MM.1S (cell line): ENCODE results near the gene NFKBIZ.

Experiments
- DNase-seq: peaks from one replicate; pipeline ENCODE4 v3.0.0-alpha.2; 2015
- H2AFZ ChIP-seq: fragments of 300-600 bp; sonication (generic); 2 replicates; pipeline ENCODE4 v1.6.0; 2016; ENCODE audit warnings: antibody characterized with exemption, low read length
- H3F3A ChIP-seq: fragments of 300-600 bp; sonication (generic); 2 replicates; pipeline ENCODE4 v1.6.1; 2016; ENCODE audit warnings: mild to moderate bottlenecking, antibody characterized with exemption, low read length, moderate library complexity, mixed read lengths; ENCODE audit not compliant: insufficient read depth
- H3K27ac ChIP-seq: fragments of 300-600 bp; sonication (generic); 2 replicates; pipeline ENCODE4 v1.5.1; 2016; ENCODE audit warnings: mild to moderate bottlenecking, low read length
- H3K27me3 ChIP-seq: fragments of 300-600 bp; sonication (generic); replicated peaks from 2 replicates; pipeline ENCODE4 v1.6.0; 2016; ENCODE audit warnings: low read length; ENCODE audit not compliant: insufficient read depth
- H3K36me3 ChIP-seq: fragments of 300-600 bp; sonication (generic); replicated peaks from 2 replicates; pipeline ENCODE4 v1.6.1; 2016; ENCODE audit warnings: mild to moderate bottlenecking, low read length, mixed read lengths; ENCODE audit not compliant: insufficient read depth
- H3K4me1 ChIP-seq: fragments of 300-600 bp; sonication (generic); 2 replicates; pipeline ENCODE4 v1.6.1; 2016; ENCODE audit warnings: low read length, mixed read lengths
- H3K4me2 ChIP-seq: fragments of 300-600 bp; sonication (generic); 2 replicates; pipeline ENCODE4 v1.6.0; 2016; ENCODE audit warnings: low read depth, low read length
- H3K4me3 ChIP-seq: fragments of 300-600 bp; sonication (generic); 2 replicates; pipeline ENCODE4 v1.5.1; 2016; ENCODE audit warnings: low read length, mixed read lengths
- H3K79me2 ChIP-seq: fragments of 300-600 bp; sonication (generic); 2 replicates; pipeline ENCODE4 v1.6.1; 2016; ENCODE audit warnings: mixed run types, low read length, mixed read lengths
- H3K9ac ChIP-seq: fragments of 300-600 bp; sonication (generic); 2 replicates; pipeline ENCODE4 v1.6.1; 2016; ENCODE audit warnings: low read length, mixed read lengths
- H3K9me2 ChIP-seq: fragments of 300-600 bp; sonication (generic); replicated peaks from 2 replicates; pipeline ENCODE4 v1.6.1; 2016; ENCODE audit warnings: mild to moderate bottlenecking, low read length, mixed read lengths; ENCODE audit not compliant: insufficient read depth
- H3K9me3 ChIP-seq: fragments of 300-600 bp; sonication (generic); replicated peaks from 2 replicates; pipeline ENCODE4 v1.6.1; 2016; ENCODE audit warnings: mild to moderate bottlenecking, low read length, mixed read lengths; ENCODE audit not compliant: insufficient read depth
- H4K20me1 ChIP-seq: fragments of 300-600 bp; sonication (generic); 2 replicates; pipeline ENCODE4 v1.6.1; 2016; ENCODE audit warnings: mild to moderate bottlenecking, low read length, moderate library complexity, mixed read lengths; ENCODE audit not compliant: insufficient read depth
- EZH2 ChIP-seq: fragments of 300-600 bp; sonication (generic); optimal IDR thresholded peaks from 2 replicates; pipeline ENCODE3; 2017; ENCODE audit warnings: low read depth, mild to moderate bottlenecking, antibody characterized with exemption, low read length, mixed read lengths
- EZH2phosphoT487 ChIP-seq: fragments of 300-600 bp; sonication (generic); IDR thresholded peaks from 2 replicates; pipeline ENCODE4 v1.6.1; 2018; ENCODE audit warnings: antibody characterized with exemption, low read length
- TF ChIP-seq, protein P1 (sequence below): fragments of 300-600 bp; sonication (generic); IDR thresholded peaks from 2 replicates; pipeline ENCODE4 v1.5.1; 2016; ENCODE audit warnings: antibody characterized with exemption, low read length, mixed read lengths

Gene NFKBIZ

DNA sequence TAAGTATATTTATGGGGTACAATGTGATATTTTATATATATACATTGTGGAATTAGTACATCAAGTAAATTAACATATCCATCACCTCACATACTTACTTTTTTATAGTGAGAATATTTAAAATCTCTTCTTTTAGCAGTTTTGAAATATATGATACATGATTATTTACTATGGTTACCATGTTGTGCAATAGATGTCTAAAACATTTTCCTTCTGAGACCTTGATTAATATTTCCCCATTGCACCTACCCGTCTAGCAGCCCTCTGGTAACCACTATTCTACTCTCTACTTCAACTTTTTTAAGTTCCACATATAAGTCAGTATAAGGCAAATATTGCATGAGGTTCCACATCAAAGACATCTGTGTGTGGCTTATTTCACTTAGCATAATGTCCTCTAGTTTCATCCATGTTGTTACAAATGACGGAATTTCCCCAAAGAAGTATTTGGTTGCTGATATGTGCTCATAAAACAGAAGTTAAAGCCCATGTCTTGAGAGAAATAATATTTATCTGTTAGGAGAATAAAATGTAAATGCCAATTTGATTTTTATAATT is 29.6 kb upstream of the NFKBIZ start:
- peaks cover 1% of the 10 kb centered on the region; the same call in 1 of the 2 replicates for H3F3A ChIP-seq

DNA sequence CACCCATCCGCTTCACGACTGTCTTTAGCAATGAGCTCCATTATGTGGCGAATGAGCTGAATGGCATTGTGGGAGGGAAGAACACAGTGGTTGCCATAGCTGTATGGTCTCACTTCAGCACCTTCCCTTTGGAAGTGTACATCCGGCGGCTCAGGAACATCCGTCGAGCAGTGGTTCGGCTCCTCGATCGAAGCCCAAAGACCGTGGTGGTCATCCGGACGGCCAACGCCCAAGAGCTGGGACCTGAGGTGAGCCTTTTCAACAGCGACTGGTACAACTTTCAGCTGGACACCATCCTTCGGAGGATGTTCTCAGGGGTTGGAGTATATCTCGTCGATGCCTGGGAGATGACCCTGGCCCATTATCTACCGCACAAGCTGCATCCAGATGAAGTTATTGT is 27.8 kb upstream of the NFKBIZ start:
- no peak overlapping the region for H3K27ac ChIP-seq
- no peak for DNase-seq
- no peak overlapping the region for H3K4me2 ChIP-seq
- no peak overlapping the region for H3K4me3 ChIP-seq
- peaks cover 15% of the 10 kb centered on the region for H3K36me3 ChIP-seq
- TF ChIP-seq, protein P1, sequence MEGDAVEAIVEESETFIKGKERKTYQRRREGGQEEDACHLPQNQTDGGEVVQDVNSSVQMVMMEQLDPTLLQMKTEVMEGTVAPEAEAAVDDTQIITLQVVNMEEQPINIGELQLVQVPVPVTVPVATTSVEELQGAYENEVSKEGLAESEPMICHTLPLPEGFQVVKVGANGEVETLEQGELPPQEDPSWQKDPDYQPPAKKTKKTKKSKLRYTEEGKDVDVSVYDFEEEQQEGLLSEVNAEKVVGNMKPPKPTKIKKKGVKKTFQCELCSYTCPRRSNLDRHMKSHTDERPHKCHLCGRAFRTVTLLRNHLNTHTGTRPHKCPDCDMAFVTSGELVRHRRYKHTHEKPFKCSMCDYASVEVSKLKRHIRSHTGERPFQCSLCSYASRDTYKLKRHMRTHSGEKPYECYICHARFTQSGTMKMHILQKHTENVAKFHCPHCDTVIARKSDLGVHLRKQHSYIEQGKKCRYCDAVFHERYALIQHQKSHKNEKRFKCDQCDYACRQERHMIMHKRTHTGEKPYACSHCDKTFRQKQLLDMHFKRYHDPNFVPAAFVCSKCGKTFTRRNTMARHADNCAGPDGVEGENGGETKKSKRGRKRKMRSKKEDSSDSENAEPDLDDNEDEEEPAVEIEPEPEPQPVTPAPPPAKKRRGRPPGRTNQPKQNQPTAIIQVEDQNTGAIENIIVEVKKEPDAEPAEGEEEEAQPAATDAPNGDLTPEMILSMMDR = no peak
- no peak for TF ChIP-seq EZH2phosphoT487
- no peak overlapping the region for H3K9ac ChIP-seq
- H3K79me2 ChIP-seq = peaks cover 85% of the 10 kb centered on the region
- no peaks in the 10 kb centered on the region for H3K9me3 ChIP-seq
- no peaks in the 10 kb centered on the region for H3K27me3 ChIP-seq
- H2AFZ ChIP-seq = no peak overlapping the region
- peaks cover 10% of the 10 kb centered on the region for H3K4me1 ChIP-seq
- peaks cover 16% of the 10 kb centered on the region for H3F3A ChIP-seq
- peaks cover 4% of the 10 kb centered on the region for H4K20me1 ChIP-seq
- no peaks in the 10 kb centered on the region for H3K9me2 ChIP-seq

More for the DNA sequence above, 29.6 kb upstream of the NFKBIZ start:
- H3K9ac ChIP-seq = no peak overlapping the region
- H3K4me1 ChIP-seq = no peaks in the 10 kb centered on the region
- no peak overlapping the region for H3K27ac ChIP-seq
- no peak for DNase-seq
- no peaks in the 10 kb centered on the region for H3K9me3 ChIP-seq
- peaks cover 83% of the 10 kb centered on the region for H3K79me2 ChIP-seq
- H3K4me3 ChIP-seq = no peak overlapping the region
- H3K27me3 ChIP-seq = no peaks in the 10 kb centered on the region
- H3K9me2 ChIP-seq = no peaks in the 10 kb centered on the region
- no peak overlapping the region for H2AFZ ChIP-seq
- H4K20me1 ChIP-seq = no peaks in the 10 kb centered on the region
- H3K36me3 ChIP-seq = peaks cover 15% of the 10 kb centered on the region
- TF ChIP-seq, protein P1 = no peak
- TF ChIP-seq EZH2phosphoT487 = no peak
- TF ChIP-seq EZH2 = no peak
- H3K4me2 ChIP-seq = no peak overlapping the region

DNA sequence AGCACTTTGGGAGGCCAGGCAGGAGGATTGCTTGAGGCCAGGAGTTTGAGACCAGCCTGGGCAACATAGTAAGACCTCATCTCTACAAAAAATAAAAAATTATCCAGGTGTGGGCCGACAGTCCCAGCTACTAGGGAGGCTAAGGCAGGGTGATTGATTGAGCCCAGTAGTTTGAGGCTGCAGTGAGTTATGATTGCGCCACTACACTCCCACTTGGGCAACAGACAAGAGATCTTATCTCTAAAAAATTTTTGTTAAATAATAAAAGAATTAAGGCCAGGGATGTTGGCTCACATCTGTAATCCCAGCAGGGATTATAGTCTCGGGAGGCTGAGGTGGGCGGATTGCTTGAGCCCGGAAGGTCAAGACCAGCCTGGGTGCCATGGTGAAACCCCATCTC is 25.8 kb upstream of the NFKBIZ start:
- peaks cover 33% of the 10 kb centered on the region for H3F3A ChIP-seq
- peaks cover 12% of the 10 kb centered on the region for H3K36me3 ChIP-seq
- no peak overlapping the region for H2AFZ ChIP-seq
- no peaks in the 10 kb centered on the region for H3K27me3 ChIP-seq
- H3K79me2 ChIP-seq = peaks cover 71% of the 10 kb centered on the region
- no peak for DNase-seq
- TF ChIP-seq, protein P1 = no peak
- TF ChIP-seq EZH2phosphoT487 (no peak), EZH2 (no peak)
- no peak overlapping the region for H3K9ac ChIP-seq
- no peak overlapping the region for H3K27ac ChIP-seq
- H3K4me2 ChIP-seq = no peak overlapping the region
- peaks cover 4% of the 10 kb centered on the region for H4K20me1 ChIP-seq
- no peaks in the 10 kb centered on the region for H3K9me3 ChIP-seq
- no peaks in the 10 kb centered on the region for H3K9me2 ChIP-seq
- no peak overlapping the region for H3K4me3 ChIP-seq
- H3K4me1 ChIP-seq = peaks cover 14% of the 10 kb centered on the region
